ENCODE results near the gene HYOU1. TPM values are rescaled to one million over a fixed set of nuclear protein-coding genes. Genes with fewer than 3 reads are reported as not detected.
A peak's percentile ranks its signal among the peaks of the same experiment; 100 is the strongest.

HYOU1 gene
- total RNA-seq, 1 experiment from 2014 or later = 74.1 TPM

GRCh38 chr11:119006656-119007055 is 50.3 kb downstream of the HYOU1 start:
- DNase-seq (ENCODE audit: low read depth) = peak; percentile 19
- in situ Hi-C loops (cut with HindIII; ENCODE audit: low pct_unique_long_range_greater_than_20kb, low sequenced_read_pairs) = no loop called here

GRCh38 chr11:119000906-119001305 is 56.1 kb downstream of the HYOU1 start:
- in situ Hi-C loops (cut with HindIII; ENCODE audit: low pct_unique_long_range_greater_than_20kb, low sequenced_read_pairs) = no loop called here
- DNase-seq (ENCODE audit: low read depth) = no peak

- in situ Hi-C loops (cut with HindIII; ENCODE audit: low pct_unique_long_range_greater_than_20kb, low sequenced_read_pairs) = no loop called here
- peak; percentile 50 for DNase-seq (ENCODE audit: low read depth)
These were observed 58.2 kb downstream of the HYOU1 start for GRCh38 chr11:118998822-118999221.

GRCh38 chr11:118998388-118998717 is 58.7 kb downstream of the HYOU1 start:
- no peak for DNase-seq (ENCODE audit: low read depth)
- in situ Hi-C loops (cut with HindIII; ENCODE audit: low pct_unique_long_range_greater_than_20kb, low sequenced_read_pairs) = no loop called here

- DNase-seq (ENCODE audit: low read depth) = peak; percentile 84
- in situ Hi-C loops (cut with HindIII; ENCODE audit: low pct_unique_long_range_greater_than_20kb, low sequenced_read_pairs) = no loop called here
These were observed 59.2 kb downstream of the HYOU1 start, which contains the start of gene CENATAC for GRCh38 chr11:118997627-118998387. Gene CENATAC, plus strand, starts transcription at chr11:118998138. Its CDS starts 60 bp downstream, at chr11:118998198.

GRCh38 chr11:118996926-118997626 is 59.9 kb downstream of the HYOU1 start:
- DNase-seq (ENCODE audit: low read depth) = no peak
- in situ Hi-C loops (cut with HindIII; ENCODE audit: low pct_unique_long_range_greater_than_20kb, low sequenced_read_pairs) = no loop called here

Other genes starting within 250 kb of the HYOU1 start
- gene CXCR5, start 173.3 kb downstream of the HYOU1 start, total RNA-seq (2014; rRNA removed; shearing (Covaris generic); ENCODE audit: low replicate concordance) = not detected in 2 replicates
- gene BCL9L, start 131.3 kb downstream of the HYOU1 start, total RNA-seq (2014; rRNA removed; shearing (Covaris generic); ENCODE audit: low replicate concordance) = 3.4 and 3.9 TPM in 2 replicates
- not detected in 2 replicates for gene UPK2, start 100.9 kb downstream of the HYOU1 start, total RNA-seq (2014; rRNA removed; shearing (Covaris generic); ENCODE audit: low replicate concordance)
- gene FOXR1, start 85.4 kb downstream of the HYOU1 start, total RNA-seq (2014; rRNA removed; shearing (Covaris generic); ENCODE audit: low replicate concordance) = not detected in 2 replicates
- 2.8 and 6.6 TPM in 2 replicates for gene CENATAC, start 59.1 kb downstream of the HYOU1 start, total RNA-seq (2014; rRNA removed; shearing (Covaris generic); ENCODE audit: low replicate concordance)
- 1,530 and 1,545 TPM in 2 replicates for gene RPS25, start 38.9 kb downstream of the HYOU1 start, total RNA-seq (2014; rRNA removed; shearing (Covaris generic); ENCODE audit: low replicate concordance)
- 77.2 and 80.8 TPM in 2 replicates for gene TRAPPC4, start 38.4 kb downstream of the HYOU1 start, total RNA-seq (2014; rRNA removed; shearing (Covaris generic); ENCODE audit: low replicate concordance)
- gene SLC37A4, start 26.3 kb downstream of the HYOU1 start, total RNA-seq (2014; rRNA removed; shearing (Covaris generic); ENCODE audit: low replicate concordance) = 18.5 and 28.3 TPM in 2 replicates
- 11.1 and 11.6 TPM in 2 replicates for gene VPS11, start 10.6 kb upstream of the HYOU1 start, total RNA-seq (2014; rRNA removed; shearing (Covaris generic); ENCODE audit: low replicate concordance)
- 56.3 and 66.6 TPM in 2 replicates for gene HMBS, start 27.7 kb upstream of the HYOU1 start, total RNA-seq (2014; rRNA removed; shearing (Covaris generic); ENCODE audit: low replicate concordance)
- gene DPAGT1, start 44.6 kb upstream of the HYOU1 start, total RNA-seq (2014; rRNA removed; shearing (Covaris generic); ENCODE audit: low replicate concordance) = 13.1 and 24.2 TPM in 2 replicates
- gene C2CD2L, start 50.1 kb upstream of the HYOU1 start, total RNA-seq (2014; rRNA removed; shearing (Covaris generic); ENCODE audit: low replicate concordance) = 2.5 and 3.2 TPM in 2 replicates
- gene HINFP, start 64.4 kb upstream of the HYOU1 start, total RNA-seq (2014; rRNA removed; shearing (Covaris generic); ENCODE audit: low replicate concordance) = 7.7 and 11.0 TPM in 2 replicates
- not detected in 2 replicates for gene ABCG4, start 91.8 kb upstream of the HYOU1 start, total RNA-seq (2014; rRNA removed; shearing (Covaris generic); ENCODE audit: low replicate concordance)
- 35.8 and 43.3 TPM in 2 replicates for gene NLRX1, start 111.5 kb upstream of the HYOU1 start, total RNA-seq (2014; rRNA removed; shearing (Covaris generic); ENCODE audit: low replicate concordance)
- 0.61 and 0.95 TPM in 2 replicates for gene NHERF4, start 128.3 kb upstream of the HYOU1 start, total RNA-seq (2014; rRNA removed; shearing (Covaris generic); ENCODE audit: low replicate concordance)
- gene CBL, start 149.1 kb upstream of the HYOU1 start, total RNA-seq (2014; rRNA removed; shearing (Covaris generic); ENCODE audit: low replicate concordance) = 3.7 and 6.4 TPM in 2 replicates

All from Caki2 (cell line).